H1 (cell line): ENCODE measurements around the gene AASDHPPT. TPM values are rescaled to one million over a fixed set of nuclear protein-coding genes. Genes with fewer than 3 reads are reported as not detected.

ENCODE experiments used
- CTCF ChIA-PET: fragments of 300-600 bp; sonication (Branson Sonifier 250); formaldehyde crosslinking; loops from one replicate; lab custom pipeline; 2021; ENCODE audit not compliant: partially characterized antibody; lab: Charles Lee
- POLR2A ChIA-PET: fragments of 300-600 bp; sonication (Branson Sonifier 250); formaldehyde crosslinking; loops from one replicate; lab custom pipeline; 2021; ENCODE audit warnings: inconsistent platforms; ENCODE audit not compliant: partially characterized antibody; lab: Charles Lee
- DNase-seq, 2 experiments: peaks; one replicate each; pipeline versions ENCODE4 v3.0.0 to v3.0.0-alpha.2; 2010 to 2022; ENCODE audit warnings: low spot score in 2 of 2, low read depth in 1 of 2, mixed read lengths in 1 of 2
- FAIRE-seq: peaks from 2 replicates; lab custom pipeline; 2011; peaks lifted over from hg19 to GRCh38; lab: Jason Lieb, UNC
- H2AFZ ChIP-seq: 2 replicates; pipeline ENCODE4 v1.8.1; 2012; ENCODE audit warnings: low read length, inconsistent platforms
- H2AK5ac ChIP-seq: 2 replicates; pipeline ENCODE4 v1.6.1; 2013; ENCODE audit warnings: low read depth, low read length
- H2BK120ac ChIP-seq: replicated peaks from 2 replicates; pipeline ENCODE3; 2013; ENCODE audit warnings: low read depth, low read length, inconsistent platforms
- H2BK12ac ChIP-seq: 2 replicates; pipeline ENCODE4 v1.6.1; 2013; ENCODE audit warnings: low read depth, low read length
- H2BK15ac ChIP-seq: 2 replicates; pipeline ENCODE4 v1.6.1; 2013; ENCODE audit warnings: low read length
- H2BK20ac ChIP-seq: 2 replicates; pipeline ENCODE4 v1.6.1; 2013; ENCODE audit warnings: low read length
- H2BK5ac ChIP-seq: 2 replicates; pipeline ENCODE4 v1.6.1; 2013; ENCODE audit warnings: low read depth, low read length
- H3K14ac ChIP-seq: 2 replicates; pipeline ENCODE4 v1.6.1; 2013; ENCODE audit warnings: inconsistent platforms; ENCODE audit not compliant: insufficient read length
- H3K18ac ChIP-seq: 2 replicates; pipeline ENCODE4 v1.6.1; 2013; ENCODE audit warnings: low read length; ENCODE audit errors: extremely low read depth
- H3K23ac ChIP-seq: 2 replicates; pipeline ENCODE4 v1.6.1; 2013; ENCODE audit warnings: inconsistent platforms; ENCODE audit not compliant: insufficient read length
- H3K23me2 ChIP-seq: 2 replicates; pipeline ENCODE4 v1.6.1; 2013; ENCODE audit warnings: low read depth, low read length
- H3K27ac ChIP-seq: 2 replicates; pipeline ENCODE4 v1.6.1; 2011; ENCODE audit warnings: low read depth, low read length, inconsistent platforms
- H3K27me3 ChIP-seq, 4 experiments: replicated peaks in 1 of 4; 1 replicate in 1 of 4; 2 replicates in 3 of 4; pipeline versions ENCODE4 v1.6.1 to v1.8.1; 2011 to 2013; ENCODE audit warnings: low read length in 3 of 4, mild to moderate bottlenecking in 3 of 4, inconsistent platforms in 2 of 4, mixed read lengths in 2 of 4, moderate library complexity in 1 of 4; ENCODE audit not compliant: control insufficient read depth in 3 of 4, insufficient read depth in 3 of 4; ENCODE audit errors: extremely low read depth in 1 of 4
- H3K36me3 ChIP-seq, 4 experiments: 2 replicates each; pipeline versions ENCODE4 v1.6.1 to v1.8.1; 2011 to 2013; ENCODE audit warnings: mild to moderate bottlenecking in 4 of 4, low read length in 3 of 4, moderate library complexity in 2 of 4, control low read depth in 1 of 4, inconsistent platforms in 1 of 4; ENCODE audit not compliant: insufficient read depth in 4 of 4, control insufficient read depth in 2 of 4
- H3K4ac ChIP-seq: replicated peaks from 2 replicates; pipeline ENCODE3; 2013; ENCODE audit warnings: low read length, low read depth, mixed read lengths, inconsistent platforms; ENCODE audit not compliant: insufficient read length
- H3K4me1 ChIP-seq, 4 experiments: replicated peaks in 1 of 4; 1 replicate in 1 of 4; 2 replicates in 3 of 4; pipeline versions ENCODE4 v1.6.1 to v1.8.1; 2011 to 2013; ENCODE audit warnings: low read length in 3 of 4, inconsistent platforms in 2 of 4, mixed read lengths in 1 of 4; ENCODE audit not compliant: insufficient read depth in 4 of 4, control insufficient read depth in 3 of 4
- H3K4me2 ChIP-seq, 2 experiments: 2 replicates each; pipeline versions ENCODE4 v1.6.1 to v1.8.1; 2011 to 2013; ENCODE audit warnings: low read depth in 2 of 2, low read length in 2 of 2, control low read depth in 1 of 2, inconsistent platforms in 1 of 2, mild to moderate bottlenecking in 1 of 2; ENCODE audit not compliant: insufficient read depth in 1 of 2
- H3K4me3 ChIP-seq, 4 experiments: fragments of 200-600, 300-600 bp in 1 of 4; sonication (generic), shearing (Covaris generic), sonication (Bioruptor Twin) in 1 of 4; 2 replicates each; pipeline versions ENCODE4 v1.5.1 to v1.8.1; 2011 to 2016; ENCODE audit warnings: low read length in 4 of 4, low read depth in 3 of 4, control low read depth in 2 of 4, inconsistent platforms in 2 of 4, mild to moderate bottlenecking in 2 of 4, mixed read lengths in 1 of 4, moderate library complexity in 1 of 4; ENCODE audit not compliant: insufficient read depth in 2 of 4; ENCODE audit errors: extremely low read depth in 1 of 4
- H3K56ac ChIP-seq: replicated peaks from 2 replicates; pipeline ENCODE3; 2013; ENCODE audit warnings: low read depth, mild to moderate bottlenecking, mixed read lengths, low read length, inconsistent platforms; ENCODE audit not compliant: insufficient read length
- H3K79me1 ChIP-seq: 2 replicates; pipeline ENCODE4 v1.6.1; 2013; ENCODE audit warnings: low read depth, low read length, control low read depth
- H3K79me2 ChIP-seq, 2 experiments: 2 replicates each; pipeline versions ENCODE4 v1.6.1 to v1.8.1; 2012 to 2013; ENCODE audit warnings: low read length in 2 of 2, mild to moderate bottlenecking in 2 of 2, inconsistent platforms in 1 of 2; ENCODE audit not compliant: insufficient read depth in 2 of 2, control insufficient read depth in 1 of 2
- H3K9ac ChIP-seq, 4 experiments: replicated peaks in 1 of 4; 1 replicate in 1 of 4; 2 replicates in 3 of 4; pipeline versions ENCODE4 v1.6.1 to v1.8.1; 2011 to 2013; ENCODE audit warnings: low read depth in 3 of 4, low read length in 3 of 4, control low read depth in 2 of 4, mild to moderate bottlenecking in 2 of 4, moderate library complexity in 2 of 4, inconsistent platforms in 1 of 4; ENCODE audit errors: extremely low read depth in 1 of 4
- H3K9me3 ChIP-seq, 2 experiments: 2 replicates each; pipeline versions ENCODE4 v1.6.1 to v1.8.1; 2012 to 2013; ENCODE audit warnings: mild to moderate bottlenecking in 2 of 2, moderate library complexity in 2 of 2, control low read depth in 1 of 2, inconsistent platforms in 1 of 2, low read depth in 1 of 2, low read length in 1 of 2, mixed read lengths in 1 of 2; ENCODE audit not compliant: insufficient read depth in 2 of 2
- H4K20me1 ChIP-seq, 2 experiments: replicated peaks in 1 of 2; 2 replicates each; pipeline versions ENCODE3 to v1.8.1; 2011 to 2013; ENCODE audit warnings: inconsistent platforms in 2 of 2, low read length in 2 of 2, mild to moderate bottlenecking in 1 of 2; ENCODE audit not compliant: insufficient read depth in 2 of 2, control insufficient read depth in 1 of 2
- H4K5ac ChIP-seq: 2 replicates; pipeline ENCODE4 v1.6.1; 2013; ENCODE audit warnings: low read length, low read depth, mixed read lengths, inconsistent platforms; ENCODE audit not compliant: insufficient read length
- H4K8ac ChIP-seq: 2 replicates; pipeline ENCODE4 v1.8.0; 2013; ENCODE audit warnings: mild to moderate bottlenecking, moderate library complexity, low read length, inconsistent platforms; ENCODE audit not compliant: insufficient read depth; ENCODE audit errors: extremely low read depth
- H4K91ac ChIP-seq: replicated peaks from 2 replicates; pipeline ENCODE3; 2013; ENCODE audit warnings: low read length, mixed read lengths, inconsistent platforms; ENCODE audit not compliant: insufficient read length
- BACH1 ChIP-seq: IDR thresholded peaks from 2 replicates; pipeline ENCODE4 v1.6.1; 2012; ENCODE audit warnings: low read length, improper control_type of control experiment
- CBX5 ChIP-seq: fragments of 300-800, 300-1000 bp; sonication (generic); IDR thresholded peaks from 2 replicates; pipeline ENCODE4 v1.7.1; 2016; ENCODE audit warnings: antibody characterized with exemption, low read length, low read depth
- CHD1 ChIP-seq: IDR thresholded peaks from 2 replicates; pipeline ENCODE4 v1.6.1; 2012; ENCODE audit warnings: low read depth, low read length, improper control_type of control experiment
- CHD2 ChIP-seq: IDR thresholded peaks from 2 replicates; pipeline ENCODE4 v1.6.1; 2012; ENCODE audit warnings: low read length, improper control_type of control experiment
- EGR1 ChIP-seq: IDR thresholded peaks from 2 replicates; pipeline ENCODE4 v1.6.1; 2011; ENCODE audit warnings: low read depth, low read length, borderline replicate concordance
- EP300 ChIP-seq, 2 experiments: IDR thresholded peaks; 1 replicate in 1 of 2; 2 replicates in 1 of 2; pipeline ENCODE4 v1.6.1; 2011 to 2012; ENCODE audit warnings: low read depth in 2 of 2, low read length in 2 of 2, mild to moderate bottlenecking in 2 of 2, borderline replicate concordance in 1 of 2, inconsistent platforms in 1 of 2, moderate library complexity in 1 of 2
- NRF1 ChIP-seq: IDR thresholded peaks from 2 replicates; pipeline ENCODE4 v1.6.1; 2011; ENCODE audit warnings: mild to moderate bottlenecking, low read depth, low read length, improper control_type of control experiment
- RBBP5 ChIP-seq: IDR thresholded peaks from 2 replicates; pipeline ENCODE4 v1.7.1; 2012; ENCODE audit warnings: low read depth, mild to moderate bottlenecking, inconsistent platforms, low read length, moderate library complexity, borderline replicate concordance
- RXRA ChIP-seq: IDR thresholded peaks from 2 replicates; pipeline ENCODE4 v1.6.1; 2011; ENCODE audit warnings: low read depth, mild to moderate bottlenecking, low read length, moderate library complexity; ENCODE audit not compliant: insufficient read depth
- SIX5 ChIP-seq: IDR thresholded peaks from 2 replicates; pipeline ENCODE4 v1.6.1; 2011; ENCODE audit warnings: mild to moderate bottlenecking, low read depth, low read length
- SP1 ChIP-seq: IDR thresholded peaks from 2 replicates; pipeline ENCODE4 v1.6.1; 2011; ENCODE audit warnings: low read depth, low read length
- SP2 ChIP-seq: IDR thresholded peaks from 2 replicates; pipeline ENCODE4 v1.6.1; 2012; ENCODE audit warnings: mild to moderate bottlenecking, low read length, inconsistent platforms
- TAF1 ChIP-seq: IDR thresholded peaks from 2 replicates; pipeline ENCODE4 v1.6.1; 2011; ENCODE audit warnings: mild to moderate bottlenecking, low read depth, low read length
- TBP ChIP-seq: IDR thresholded peaks from 2 replicates; pipeline ENCODE4 v1.6.1; 2011; ENCODE audit warnings: low read depth, low read length, improper control_type of control experiment
- polyA plus RNA-seq, 7 experiments: library from polyadenylated mRNA; depleted of rRNA in 3 of 7; stranded (reverse) in 5 of 7; unstranded in 2 of 7; fragments of >200 nt in 5 of 7; fragments of 200-250 nt in 2 of 7; gene quantifications; 1 replicate in 5 of 7; 2 replicates in 1 of 7; 4 replicates in 1 of 7; pipeline versions ENCODE4 v1.2.1 to v1.2.3, GENCODE V29; 2011 to 2013; ENCODE audit warnings: missing spikeins in 2 of 7, mixed read lengths in 2 of 7
- total RNA-seq: library from RNA; stranded (reverse); fragmentation: NEBNext Ultra II Directional; extraction: Animal tissue kit (Norgen Biotek cat#: 25700); gene quantifications from 2 replicates; pipeline ENCODE4 v1.2.1, GENCODE V29; 2021
- TF ChIP-seq, protein P1 (sequence below): IDR thresholded peaks from 2 replicates; pipeline ENCODE4 v1.6.1; 2012; ENCODE audit warnings: inconsistent platforms

AASDHPPT gene
- total and polyA plus RNA-seq, 2 of the 8 experiments (the other 6 are each of a cell fraction or from before 2014, with no cell fraction given): 15.7 to 42.2 TPM

- TF ChIP-seq BACH1 (no peak), EGR1 (no peak), CHD2 (no peak), TAF1 (no peak), RXRA (no peak), SP2 (no peak), CBX5 (no peak), SIX5 (no peak), NRF1 (no peak), RBBP5 (no peak), EP300 (IDR thresholded peaks at IDR 0.05; ENCODE audit: borderline replicate concordance in 1 of 2, low read depth in 2 of 2, low read length in 2 of 2) (no peak), TBP (no peak), SP1 (no peak), CHD1 (no peak)
- TF ChIP-seq, protein P1, sequence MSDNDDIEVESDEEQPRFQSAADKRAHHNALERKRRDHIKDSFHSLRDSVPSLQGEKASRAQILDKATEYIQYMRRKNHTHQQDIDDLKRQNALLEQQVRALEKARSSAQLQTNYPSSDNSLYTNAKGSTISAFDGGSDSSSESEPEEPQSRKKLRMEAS: no peak
- TF ChIP-seq, all 59 proteins: peak for 0
- no peaks in the 10 kb centered on the region for H3K36me3 ChIP-seq
- no peaks in the 10 kb centered on the region for H3K79me2 ChIP-seq
- no peak overlapping the region for H4K5ac ChIP-seq
- no peak overlapping the region for H3K14ac ChIP-seq
- H4K20me1 ChIP-seq: no peaks in the 10 kb centered on the region
- H2BK15ac ChIP-seq: no peak overlapping the region
- H3K56ac ChIP-seq: no peak overlapping the region
- H4K8ac ChIP-seq: no peak overlapping the region
- H4K91ac ChIP-seq: no peak overlapping the region
- H3K23me2 ChIP-seq: no peaks in the 10 kb centered on the region
- no peak overlapping the region for H2BK12ac ChIP-seq
- no peak overlapping the region for H2AK5ac ChIP-seq
- H2BK20ac ChIP-seq: no peak overlapping the region
- H3K9ac ChIP-seq: no peak overlapping the region
- FAIRE-seq (no peak), DNase-seq (no peak)
- H3K27me3 ChIP-seq: no peaks in the 10 kb centered on the region
- H3K4me3 ChIP-seq: no peak overlapping the region
- H3K4ac ChIP-seq: no peak overlapping the region
- no peak overlapping the region for H2BK5ac ChIP-seq
- ChIA-PET POLR2A (no interaction called here), CTCF (no interaction called here)
- no peak overlapping the region for H3K4me2 ChIP-seq
- no peak overlapping the region for H3K27ac ChIP-seq
- H3K4me1 ChIP-seq: no peaks in the 10 kb centered on the region
- no peaks in the 10 kb centered on the region for H3K9me3 ChIP-seq
- no peak overlapping the region for H3K23ac ChIP-seq
- H2BK120ac ChIP-seq: no peak overlapping the region
- H2AFZ ChIP-seq: no peak overlapping the region
- H3K18ac ChIP-seq: no peak overlapping the region
- H3K79me1 ChIP-seq: no peaks in the 10 kb centered on the region
These were observed 33.9 kb upstream of the AASDHPPT start for GRCh38 chr11:106043540-106043939.
